HG02763 (cell line): Measurements from ENCODE around the gene PCDHGC4.

Experiments used
- ATAC-seq: cut with Tn5 transposase; IDR thresholded peaks from one replicate; pipeline ENCODE4 v1.9.1; 2021; ENCODE audit warnings: mild to moderate bottlenecking, moderate library complexity; ENCODE audit not compliant: unreplicated experiment

Gene PCDHGC4

GRCh38 chr5:141484641-141485311, at the start of gene PCDHGC4:
Gene PCDHGC4 (plus strand): TSS chr5:141485030. CDS start chr5:141485174, 144 bp downstream.
- no peak for ATAC-seq

GRCh38 chr5:141437221-141437620, 47.6 kb upstream of the PCDHGC4 start:
- ATAC-seq, result no peak

GRCh38 chr5:141439411-141440141, 45.3 kb upstream of the PCDHGC4 start:
- no peak for ATAC-seq

DNA sequence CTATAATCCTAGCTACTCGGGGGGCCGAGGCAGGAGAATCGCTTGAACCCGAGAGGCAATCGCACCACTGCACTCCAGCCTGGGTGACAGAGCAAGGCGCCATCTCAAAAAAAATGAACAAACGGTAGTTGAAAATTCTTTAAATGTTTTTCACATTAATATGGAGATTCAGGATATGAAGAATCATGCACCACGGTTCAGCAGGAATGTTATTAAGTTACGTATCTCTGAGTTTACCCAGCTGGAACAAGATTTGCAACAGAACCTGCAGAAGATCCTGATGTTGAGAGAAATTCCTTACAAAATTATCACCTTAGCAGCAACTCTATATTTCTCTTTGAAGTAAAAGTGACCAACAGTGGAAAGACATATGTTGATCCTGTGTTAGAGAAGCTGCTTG, 44.5 kb upstream of the PCDHGC4 start:
- no peak for ATAC-seq

DNA sequence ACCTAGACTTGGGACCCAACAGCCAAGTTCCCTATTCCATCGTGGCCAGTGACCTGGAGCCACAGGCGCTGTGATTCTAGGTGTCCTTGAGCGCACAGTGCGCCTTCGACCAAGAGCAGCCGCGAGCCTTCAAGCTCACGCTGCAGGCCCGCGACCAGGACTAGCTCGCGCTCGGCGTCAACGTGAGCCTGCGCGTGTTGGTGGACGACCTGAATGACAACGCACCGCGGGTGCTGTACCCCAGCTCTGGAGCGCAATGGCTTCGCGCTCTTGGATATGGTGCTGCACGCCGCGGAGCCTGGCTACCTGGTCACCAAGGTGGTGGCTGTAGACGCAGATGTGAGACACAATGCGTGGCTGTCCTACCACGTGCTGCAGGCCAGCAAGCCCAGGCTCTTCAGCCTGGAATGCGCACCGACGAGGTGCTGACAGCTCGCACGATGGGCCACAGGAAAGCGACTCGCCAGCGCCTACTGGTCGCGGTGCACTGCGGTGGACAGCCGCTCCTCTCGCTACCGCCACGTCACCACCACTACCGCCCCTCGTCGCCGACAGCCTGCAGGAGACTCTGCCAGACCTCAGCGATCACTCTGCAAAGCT, 43.2 kb upstream of the PCDHGC4 start:
- no peak for ATAC-seq

DNA sequence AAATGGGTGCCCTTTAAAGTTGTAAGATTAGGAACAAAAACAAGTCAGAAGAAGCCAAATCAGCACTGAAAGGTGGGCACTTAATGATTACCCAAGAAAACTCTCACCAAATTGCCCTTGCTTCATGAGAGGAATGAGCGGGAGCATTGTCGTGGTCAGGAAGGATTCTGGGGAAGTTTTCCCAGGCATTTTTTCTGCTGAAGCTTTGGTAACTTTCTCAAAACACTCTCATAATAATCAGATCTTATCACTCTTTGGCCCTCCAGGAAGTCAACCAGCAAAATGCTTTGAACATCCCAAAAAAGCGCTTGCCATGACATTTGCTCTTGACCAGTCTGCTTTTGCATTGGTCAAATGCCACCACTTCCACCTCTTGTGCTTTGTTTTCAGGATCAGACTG, 19.5 kb upstream of the PCDHGC4 start:
- no peak for ATAC-seq

- ATAC-seq, result peak; percentile 99
These were observed 9.2 kb upstream of the PCDHGC4 start, which contains the start of gene PCDHGC3 for GRCh38 chr5:141475625-141476131. Gene PCDHGC3 (plus strand): TSS chr5:141475966. CDS start chr5:141476117, 151 bp downstream.

DNA sequence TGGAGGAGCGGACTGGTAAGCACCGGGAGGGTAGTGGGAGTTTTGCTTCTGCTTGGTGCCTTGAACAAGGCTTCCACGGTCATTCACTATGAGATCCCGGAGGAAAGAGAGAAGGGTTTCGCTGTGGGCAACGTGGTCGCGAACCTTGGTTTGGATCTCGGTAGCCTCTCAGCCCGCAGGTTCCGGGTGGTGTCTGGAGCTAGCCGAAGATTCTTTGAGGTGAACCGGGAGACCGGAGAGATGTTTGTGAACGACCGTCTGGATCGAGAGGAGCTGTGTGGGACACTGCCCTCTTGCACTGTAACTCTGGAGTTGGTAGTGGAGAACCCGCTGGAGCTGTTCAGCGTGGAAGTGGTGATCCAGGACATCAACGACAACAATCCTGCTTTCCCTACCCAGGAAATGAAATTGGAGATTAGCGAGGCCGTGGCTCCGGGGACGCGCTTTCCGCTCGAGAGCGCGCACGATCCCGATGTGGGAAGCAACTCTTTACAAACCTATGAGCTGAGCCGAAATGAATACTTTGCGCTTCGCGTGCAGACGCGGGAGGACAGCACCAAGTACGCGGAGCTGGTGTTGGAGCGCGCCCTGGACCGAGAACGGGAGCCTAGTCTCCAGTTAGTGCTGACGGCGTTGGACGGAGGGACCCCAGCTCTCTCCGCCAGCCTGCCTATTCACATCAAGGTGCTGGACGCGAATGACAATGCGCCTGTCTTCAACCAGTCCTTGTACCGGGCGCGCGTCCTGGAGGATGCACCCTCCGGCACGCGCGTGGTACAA, 8.5 kb upstream of the PCDHGC4 start:
- ATAC-seq, result peak; percentile 7

GRCh38 chr5:141477044-141477575, 7.7 kb upstream of the PCDHGC4 start:
- ATAC-seq, result no peak

DNA sequence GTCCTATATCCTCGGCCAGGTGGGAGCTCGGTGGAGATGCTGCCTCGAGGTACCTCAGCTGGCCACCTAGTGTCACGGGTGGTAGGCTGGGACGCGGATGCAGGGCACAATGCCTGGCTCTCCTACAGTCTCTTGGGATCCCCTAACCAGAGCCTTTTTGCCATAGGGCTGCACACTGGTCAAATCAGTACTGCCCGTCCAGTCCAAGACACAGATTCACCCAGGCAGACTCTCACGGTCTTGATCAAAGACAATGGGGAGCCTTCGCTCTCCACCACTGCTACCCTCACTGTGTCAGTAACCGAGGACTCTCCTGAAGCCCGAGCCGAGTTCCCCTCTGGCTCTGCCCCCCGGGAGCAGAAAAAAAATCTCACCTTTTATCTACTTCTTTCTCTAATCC, 7.0 kb upstream of the PCDHGC4 start:
- ATAC-seq, result no peak

DNA sequence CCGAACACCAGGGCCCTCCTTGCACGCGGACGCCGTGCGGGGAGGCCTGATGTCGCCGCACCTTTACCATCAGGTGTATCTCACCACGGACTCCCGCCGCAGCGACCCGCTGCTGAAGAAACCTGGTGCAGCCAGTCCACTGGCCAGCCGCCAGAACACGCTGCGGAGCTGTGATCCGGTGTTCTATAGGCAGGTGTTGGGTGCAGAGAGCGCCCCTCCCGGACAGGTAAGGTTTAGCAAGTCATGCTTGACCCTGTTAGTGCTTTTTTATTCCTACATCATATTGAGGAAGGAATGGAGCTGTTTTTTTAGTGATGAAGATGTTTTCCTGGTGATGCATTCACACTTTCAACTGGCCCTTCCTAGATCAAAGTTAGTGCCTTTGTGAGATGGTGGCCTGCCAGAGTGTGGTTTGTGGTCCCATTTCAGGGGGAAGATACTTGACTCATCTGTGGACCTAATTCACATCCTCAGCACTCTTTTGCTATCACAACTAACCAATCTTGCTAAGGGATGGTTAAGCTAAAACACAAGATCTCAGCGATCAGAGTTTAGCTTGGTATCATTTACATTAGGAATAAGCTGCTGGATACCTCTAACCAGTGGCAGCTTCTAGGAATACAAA, 6.4 kb upstream of the PCDHGC4 start:
- no peak for ATAC-seq

DNA sequence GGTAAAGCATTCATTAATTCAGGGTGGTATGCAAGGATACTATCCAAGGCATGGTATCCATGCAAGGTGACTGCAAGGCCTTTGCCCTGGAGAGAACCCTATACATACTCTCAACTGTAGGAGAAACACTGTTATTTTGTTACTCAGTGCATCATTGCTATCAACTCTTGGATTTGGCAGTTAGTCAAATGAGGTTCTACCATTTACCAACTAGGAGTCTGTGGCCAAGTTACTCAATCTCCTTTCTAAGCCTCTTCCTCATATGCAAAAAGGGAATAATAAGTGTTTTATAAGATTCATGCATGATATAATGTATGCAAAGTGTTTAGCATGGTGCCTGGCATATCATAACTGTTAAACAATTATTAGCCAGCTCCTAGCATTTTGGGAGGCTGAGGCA, 5.1 kb upstream of the PCDHGC4 start:
- ATAC-seq, result no peak

DNA sequence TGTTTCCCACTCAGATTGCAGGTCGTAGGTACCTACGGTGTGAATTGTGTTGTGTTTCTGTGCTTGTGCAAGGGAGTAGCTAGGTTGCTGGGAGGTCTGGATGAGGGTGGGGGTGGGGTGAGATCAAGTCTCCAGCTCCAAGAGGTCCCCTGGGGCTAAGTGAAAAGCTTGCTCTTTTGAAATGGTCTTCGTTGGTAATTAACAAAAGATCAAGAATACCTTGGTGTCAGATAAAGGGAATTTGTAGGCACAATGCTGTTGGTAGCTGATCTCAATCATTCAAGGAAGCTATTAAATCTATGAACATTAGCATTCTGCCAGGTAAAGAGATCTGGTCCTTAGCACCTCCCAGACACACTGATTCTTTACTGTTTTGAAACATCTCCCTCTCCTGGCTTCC, 928 bp upstream of the PCDHGC4 start:
- ATAC-seq, result no peak

GRCh38 chr5:141484310-141484640, 555 bp upstream of the PCDHGC4 start:
- no peak for ATAC-seq

DNA sequence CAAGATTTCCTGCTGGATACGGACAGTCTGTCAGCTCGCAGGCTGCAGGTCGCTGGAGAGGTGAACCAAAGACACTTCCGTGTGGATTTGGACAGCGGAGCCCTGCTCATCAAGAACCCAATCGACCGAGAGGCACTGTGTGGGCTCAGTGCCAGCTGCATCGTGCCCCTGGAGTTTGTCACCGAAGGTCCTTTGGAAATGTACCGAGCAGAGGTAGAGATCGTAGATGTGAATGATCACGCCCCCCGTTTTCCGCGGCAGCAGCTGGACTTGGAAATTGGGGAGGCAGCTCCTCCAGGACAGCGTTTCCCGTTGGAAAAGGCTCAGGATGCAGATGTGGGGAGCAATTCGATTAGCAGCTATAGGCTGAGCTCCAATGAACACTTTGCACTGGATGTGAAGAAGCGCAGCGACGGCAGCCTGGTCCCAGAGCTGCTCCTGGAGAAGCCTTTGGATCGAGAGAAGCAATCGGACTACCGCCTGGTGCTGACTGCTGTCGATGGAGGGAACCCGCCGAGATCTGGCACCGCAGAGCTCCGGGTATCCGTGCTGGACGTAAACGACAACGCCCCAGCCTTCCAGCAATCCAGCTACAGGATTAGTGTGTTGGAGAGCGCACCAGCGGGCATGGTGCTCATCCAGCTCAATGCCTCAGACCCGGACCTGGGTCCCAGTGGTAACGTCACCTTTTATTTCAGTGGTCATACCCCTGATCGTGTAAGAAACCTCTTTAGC, 658 bp downstream of the PCDHGC4 start:
- no peak for ATAC-seq

DNA sequence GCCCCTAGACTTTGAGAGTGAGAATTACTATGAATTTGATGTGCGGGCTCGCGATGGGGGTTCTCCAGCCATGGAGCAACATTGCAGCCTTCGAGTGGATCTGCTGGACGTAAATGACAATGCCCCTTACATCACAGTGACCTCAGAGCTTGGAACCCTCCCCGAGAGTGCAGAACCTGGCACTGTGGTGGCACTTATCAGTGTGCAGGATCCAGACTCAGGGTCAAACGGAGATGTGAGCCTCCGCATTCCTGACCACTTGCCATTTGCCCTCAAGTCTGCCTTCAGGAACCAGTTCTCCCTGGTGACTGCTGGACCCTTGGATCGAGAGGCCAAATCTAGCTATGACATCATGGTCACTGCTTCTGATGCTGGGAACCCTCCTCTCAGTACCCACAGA, 1.3 kb downstream of the PCDHGC4 start:
- ATAC-seq, result no peak

- no peak for ATAC-seq
These were observed 2.3 kb downstream of the PCDHGC4 start for GRCh38 chr5:141487131-141487530.

- ATAC-seq, result no peak
These were observed 4.0 kb downstream of the PCDHGC4 start, which contains the start of gene PCDHGC5 for GRCh38 chr5:141488591-141489561. Gene PCDHGC5 (plus strand): TSS chr5:141489081. CDS start chr5:141489241, 160 bp downstream.
